Pancreas (tissue), 10 donors: Measurements from ENCODE around the gene FGFR2. TPM values are rescaled to one million over a fixed set of nuclear protein-coding genes. Genes with fewer than 3 reads are reported as not detected.

Experiments
- ATAC-seq, 4 donors: fragments of 200-7000 bp; cut with Tn5 transposase; one replicate each; pipeline versions ENCODE4 v1.8.0 to v1.9.1; 2020; ENCODE audit warnings: mild to moderate bottlenecking in 4 of 4, moderate library complexity in 4 of 4
- DNase-seq, 6 donors: peaks; one replicate each; pipeline ENCODE4 v3.0.0-alpha.2; 2020
- FAIRE-seq: peaks from 2 replicates; lab custom pipeline; 2012; peaks lifted over from hg19 to GRCh38; lab: Jason Lieb, UNC
- H3K27ac ChIP-seq, 4 donors: fragments of 200-600 bp; sonication (generic); 1 replicate in 3 of 4; 2 replicates in 1 of 4; pipeline versions ENCODE4 v1.5.0 to v1.8.0; 2020
- H3K27me3 ChIP-seq, 4 donors: fragments of 200-600 bp; one replicate each; pipeline ENCODE4 v1.8.0; 2021
- H3K36me3 ChIP-seq, 3 donors: fragments of 200-600 bp; sonication (generic) in 1 of 3; one replicate each; pipeline versions ENCODE4 v1.5.0 to v1.8.0; 2020 to 2021
- H3K4me1 ChIP-seq, 3 donors: fragments of 200-600 bp; one replicate each; pipeline ENCODE4 v1.8.0; 2021
- H3K4me3 ChIP-seq, 4 donors: fragments of 200-600 bp; sonication (generic) in 2 of 4; one replicate each; pipeline versions ENCODE4 v1.5.0 to v1.8.0; 2020 to 2021
- H3K9me3 ChIP-seq, 4 donors: fragments of 200-600 bp; one replicate each; pipeline ENCODE4 v1.8.0; 2021
- WGBS, 2 donors: extraction: QIAGEN DNeasy Blood & Tissue Kit; methylation state at CpG; one replicate each; pipeline ENCODE4 v1.1.7; 2013; 5-methylcytosine and 5-hydroxymethylcytosine counted together
- intact Hi-C, 3 donors: fragments of 100-400 bp; cut with DNase I; formaldehyde crosslinking; loops; one replicate each; pipeline versions ENCODE4 v1.11.1 to v1.14.2; 2022
- polyA plus RNA-seq, 2 donors: library from polyadenylated mRNA; stranded (reverse); fragments of 200-250 nt; gene quantifications; one replicate each; pipeline ENCODE4 v1.2.3, GENCODE V29; 2013
- total RNA-seq, 6 donors: library from RNA; stranded (reverse); fragmentation: NEBNext Ultra II Directional in 4 of 6; extraction: Animal tissue kit (Norgen Biotek cat#: 25700) in 4 of 6; gene quantifications; one replicate each; pipeline versions ENCODE4 v1.2.1 to v1.2.4, GENCODE V29; 2021 to 2023
- TF ChIP-seq, protein P1 (sequence below), 4 donors: fragments of 200-600 bp; sonication (generic) in 3 of 4; IDR thresholded peaks; one replicate each; pipeline versions ENCODE4 v1.5.0 to v1.8.0; 2021; ENCODE audit warnings: antibody characterized with exemption in 4 of 4
- donor health status: healthy with polysubstance abuse.
- donor health status: DM: no; HTN: no; CAD: no; lungs with moderate emphysema.
- donor health status: DM: no; HTN: no; CAD: no.
- donor health status: control.
- donor health status: control.
- donor health status: Bipolar disorder and iron deficiency.
- donor health status: DM: yes; HTN: yes; CAD: no.
- donor health status: DM: no; HTN: no; CAD: no.
- donor health status: DM: no; HTN: no; CAD: no.
- donor health status: DM: yes; HTN: yes; CAD: no.

The FGFR2 gene
- total and polyA plus RNA-seq, 8 donors = 23.8 to 64.0 (median 31.4) TPM

DNA sequence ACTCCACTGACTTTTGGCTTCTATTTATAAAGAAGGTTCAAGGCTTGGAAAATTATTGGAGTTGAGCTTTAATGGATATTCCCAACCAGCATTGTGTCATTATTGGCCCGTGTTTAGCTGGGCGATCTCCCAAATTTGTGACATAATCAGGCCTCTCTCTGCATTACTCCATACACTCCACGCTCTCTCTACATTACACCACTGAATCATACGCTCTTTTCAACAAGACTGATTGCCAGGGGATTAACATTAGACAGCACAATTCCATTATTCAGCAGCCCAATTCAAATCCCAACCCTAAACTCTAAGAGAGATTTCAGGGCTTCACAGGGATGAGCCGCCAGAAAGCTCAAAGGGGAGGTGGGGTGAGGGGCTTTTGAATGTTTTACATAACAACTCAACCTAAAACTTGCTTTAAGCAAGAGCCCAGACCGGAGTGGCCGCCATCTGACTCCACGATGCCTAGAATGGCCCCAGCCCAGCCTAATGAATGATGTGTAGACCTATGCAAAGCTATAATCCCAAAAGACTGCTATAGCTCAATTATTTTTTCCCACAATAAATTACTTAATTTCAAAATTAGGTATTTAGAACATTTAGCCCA is 61.8 kb downstream of the FGFR2 start:
- DNase-seq (no peak), FAIRE-seq (no peak), ATAC-seq (peak in 2 of 4 donors; percentile 23 to 38)
- no peak overlapping the region for H3K27ac ChIP-seq
- H3K36me3 ChIP-seq = no peaks in the 10 kb centered on the region
- TF ChIP-seq, protein P1, sequence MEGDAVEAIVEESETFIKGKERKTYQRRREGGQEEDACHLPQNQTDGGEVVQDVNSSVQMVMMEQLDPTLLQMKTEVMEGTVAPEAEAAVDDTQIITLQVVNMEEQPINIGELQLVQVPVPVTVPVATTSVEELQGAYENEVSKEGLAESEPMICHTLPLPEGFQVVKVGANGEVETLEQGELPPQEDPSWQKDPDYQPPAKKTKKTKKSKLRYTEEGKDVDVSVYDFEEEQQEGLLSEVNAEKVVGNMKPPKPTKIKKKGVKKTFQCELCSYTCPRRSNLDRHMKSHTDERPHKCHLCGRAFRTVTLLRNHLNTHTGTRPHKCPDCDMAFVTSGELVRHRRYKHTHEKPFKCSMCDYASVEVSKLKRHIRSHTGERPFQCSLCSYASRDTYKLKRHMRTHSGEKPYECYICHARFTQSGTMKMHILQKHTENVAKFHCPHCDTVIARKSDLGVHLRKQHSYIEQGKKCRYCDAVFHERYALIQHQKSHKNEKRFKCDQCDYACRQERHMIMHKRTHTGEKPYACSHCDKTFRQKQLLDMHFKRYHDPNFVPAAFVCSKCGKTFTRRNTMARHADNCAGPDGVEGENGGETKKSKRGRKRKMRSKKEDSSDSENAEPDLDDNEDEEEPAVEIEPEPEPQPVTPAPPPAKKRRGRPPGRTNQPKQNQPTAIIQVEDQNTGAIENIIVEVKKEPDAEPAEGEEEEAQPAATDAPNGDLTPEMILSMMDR (IDR thresholded peaks at IDR 0.05) = no peak
- intact Hi-C loops = no loop called here
- 82 to 87% methylated on average over 8 of the region's 8 CpGs for WGBS, 2 donors
- no peak overlapping the region for H3K4me3 ChIP-seq
- H3K27me3 ChIP-seq = no peaks in the 10 kb centered on the region
- no peaks in the 10 kb centered on the region for H3K9me3 ChIP-seq
- peaks cover 0 to 10% (median 0%) of the 10 kb centered on the region in 3 donors for H3K4me1 ChIP-seq

DNA sequence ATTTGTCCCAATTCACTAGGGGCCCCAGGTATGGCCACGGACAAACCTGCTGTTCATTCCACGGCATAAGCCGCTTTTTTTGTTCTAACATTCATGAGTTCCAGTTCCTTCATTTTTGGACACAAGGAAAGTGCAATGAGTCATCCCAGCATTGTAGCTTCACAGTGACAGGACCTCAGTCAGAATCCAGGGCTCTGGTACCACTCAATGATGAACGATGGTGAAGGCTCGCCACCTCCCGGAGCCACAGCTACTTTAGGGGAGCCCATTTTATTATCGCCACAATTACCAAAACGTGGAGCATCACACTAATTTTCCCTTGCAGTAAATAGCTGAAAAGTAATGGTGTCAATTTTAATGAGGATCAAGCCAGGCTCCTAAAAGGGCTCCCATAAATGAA is 62.9 kb downstream of the FGFR2 start:
- Histone ChIP-seq H3K27ac (no peak overlapping the region), H3K4me3 (no peak overlapping the region), H3K27me3 (no peaks in the 10 kb centered on the region), H3K9me3 (no peaks in the 10 kb centered on the region), H3K36me3 (no peaks in the 10 kb centered on the region), H3K4me1 (peaks cover 0 to 10% (median 0%) of the 10 kb centered on the region in 3 donors)
- FAIRE-seq (no peak), ATAC-seq (no peak), DNase-seq (no peak)
- WGBS, 2 donors = 84 to 94% methylated on average over 8 of the region's 8 CpGs
- TF ChIP-seq, protein P1 (IDR thresholded peaks at IDR 0.05) = no peak
- intact Hi-C loops = no loop called here

DNA sequence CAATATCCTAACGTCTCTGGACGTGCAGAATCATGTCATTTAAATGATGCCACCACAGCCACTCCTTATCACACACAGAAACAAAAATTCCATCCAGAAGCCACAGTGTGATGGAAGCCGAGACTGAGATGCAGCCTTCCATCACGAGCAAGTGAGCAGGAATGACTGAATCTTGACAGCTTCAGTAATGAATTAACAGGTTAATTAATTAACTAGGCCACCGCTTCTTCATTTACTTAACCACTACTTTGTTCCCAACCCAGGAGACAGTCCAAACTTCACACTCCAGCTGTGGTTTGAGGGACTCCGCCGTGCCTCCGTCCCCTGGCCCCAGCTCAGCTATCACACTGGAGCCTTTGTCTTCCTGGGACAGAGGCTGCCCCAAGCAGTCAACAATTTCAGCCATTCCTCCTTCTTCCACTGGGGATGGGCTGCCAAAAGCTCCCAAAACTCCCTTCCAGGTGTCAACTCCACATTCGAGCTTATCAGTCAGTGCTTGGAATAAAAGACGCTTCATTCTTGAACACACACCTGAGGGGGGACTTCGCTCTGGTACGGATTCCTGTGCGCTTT is 65.9 kb downstream of the FGFR2 start:
- no peak overlapping the region for H3K4me3 ChIP-seq
- no peak for DNase-seq
- no peaks in the 10 kb centered on the region for H3K9me3 ChIP-seq
- TF ChIP-seq, protein P1 (IDR thresholded peaks at IDR 0.05) = no peak
- peak in 1 of 4 donors; percentile 31 for ATAC-seq
- intact Hi-C loops = no loop called here
- 57 to 59% methylated on average over 13 of the region's 13 CpGs for WGBS, 2 donors
- peaks cover 0 to 10% (median 0%) of the 10 kb centered on the region in 3 donors for H3K4me1 ChIP-seq
- H3K27ac ChIP-seq = peak overlapping the region in 3 of 4 donors; percentile 10 to 59 (median 30)
- no peak for FAIRE-seq
- no peaks in the 10 kb centered on the region for H3K27me3 ChIP-seq
- H3K36me3 ChIP-seq = no peaks in the 10 kb centered on the region

DNA sequence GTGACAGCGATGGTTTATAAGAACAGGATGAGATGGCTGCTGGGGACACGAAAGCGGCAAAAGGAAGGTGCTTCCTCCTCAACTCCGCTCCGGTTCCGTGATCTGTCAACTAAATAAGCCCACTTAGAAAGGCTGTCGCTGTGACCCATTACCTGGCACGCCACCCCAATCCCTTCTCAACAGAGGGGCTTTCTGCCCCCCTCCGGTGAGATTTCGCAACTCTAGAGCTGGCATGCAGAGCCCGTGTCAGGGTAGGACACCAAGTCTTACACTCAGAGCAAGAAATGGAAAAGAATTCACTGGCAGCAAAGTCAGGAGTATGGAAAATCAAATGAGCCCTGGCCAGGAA is 66.4 kb downstream of the FGFR2 start:
- H3K9me3 ChIP-seq = no peaks in the 10 kb centered on the region
- TF ChIP-seq, protein P1 (IDR thresholded peaks at IDR 0.05) = no peak
- H3K27me3 ChIP-seq = no peaks in the 10 kb centered on the region
- H3K4me3 ChIP-seq = no peak overlapping the region
- WGBS, 2 donors = 76% methylated on average over 11 of the region's 11 CpGs
- ATAC-seq (peak in 1 of 4 donors; percentile 11), FAIRE-seq (no peak), DNase-seq (no peak)
- intact Hi-C loops = no loop called here
- no peaks in the 10 kb centered on the region for H3K36me3 ChIP-seq
- H3K27ac ChIP-seq = peak overlapping the region; percentile 35 to 59 (median 48)
- peaks cover 0 to 9% (median 0%) of the 10 kb centered on the region in 3 donors for H3K4me1 ChIP-seq
